NCI-H187 treated with DMSO at 0.1 percent for 48 hours (cell line): Measurements from ENCODE around the gene NPAS3.

Experiments used
- DNase-seq: peaks from one replicate; lab custom pipeline; 2025; lab: John Stamatoyannopoulos, UW

NPAS3 gene

GRCh38 chr14:33449268-33449667, 510.6 kb downstream of the NPAS3 start:
- DNase-seq, result no peak

- no peak for DNase-seq
These were observed 511.2 kb downstream of the NPAS3 start for GRCh38 chr14:33449703-33450395.

GRCh38 chr14:33450416-33450815, 511.7 kb downstream of the NPAS3 start:
- no peak for DNase-seq

GRCh38 chr14:33451211-33451610, 512.5 kb downstream of the NPAS3 start:
- no peak for DNase-seq

- DNase-seq, result no peak
These were observed 514.3 kb downstream of the NPAS3 start for GRCh38 chr14:33452995-33453394.

GRCh38 chr14:33454022-33454595, 515.4 kb downstream of the NPAS3 start:
- no peak for DNase-seq

GRCh38 chr14:33454707-33455106, 516.0 kb downstream of the NPAS3 start:
- no peak for DNase-seq

GRCh38 chr14:33455654-33456345, 517.1 kb downstream of the NPAS3 start:
- no peak for DNase-seq

GRCh38 chr14:33457021-33457420, 518.3 kb downstream of the NPAS3 start:
- no peak for DNase-seq

GRCh38 chr14:33457617-33458016, 518.9 kb downstream of the NPAS3 start:
- DNase-seq, result no peak

GRCh38 chr14:33460164-33460563, 521.5 kb downstream of the NPAS3 start:
- no peak for DNase-seq

GRCh38 chr14:33461036-33461435, 522.4 kb downstream of the NPAS3 start:
- DNase-seq, result no peak

GRCh38 chr14:33463731-33464130, 525.1 kb downstream of the NPAS3 start:
- DNase-seq, result no peak

GRCh38 chr14:33464254-33464962, 525.7 kb downstream of the NPAS3 start:
- no peak for DNase-seq

GRCh38 chr14:33465846-33466700, 527.4 kb downstream of the NPAS3 start:
- no peak for DNase-seq

GRCh38 chr14:33467971-33468370, 529.3 kb downstream of the NPAS3 start:
- DNase-seq, result no peak

- no peak for DNase-seq
These were observed 531.2 kb downstream of the NPAS3 start for GRCh38 chr14:33469898-33470297.

- DNase-seq, result no peak
These were observed 533.1 kb downstream of the NPAS3 start for GRCh38 chr14:33471776-33472175.

GRCh38 chr14:33475623-33476022, 536.9 kb downstream of the NPAS3 start:
- DNase-seq, result no peak

GRCh38 chr14:33477797-33478196, 539.1 kb downstream of the NPAS3 start:
- DNase-seq, result no peak

- DNase-seq, result no peak
These were observed 541.6 kb downstream of the NPAS3 start for GRCh38 chr14:33480071-33480886.
